GM10266 (cell line): ENCODE data around the gene ABCB11.
"Not testable (repeated sequence)": the region's sequence is repeated elsewhere in the genome, so short reads cannot be mapped to it uniquely, and the experiment has no call there.

Experiments used
- DNase-seq: peaks from one replicate; pipeline ENCODE4 v3.0.0; 2012; ENCODE audit errors: extremely low spot score
- CTCF ChIP-seq: IDR thresholded peaks from 2 replicates; pipeline ENCODE4 v1.5.1; 2012; ENCODE audit warnings: mild to moderate bottlenecking, low read depth; ENCODE audit not compliant: control insufficient read depth, insufficient read depth; ENCODE audit errors: missing control alignments

Gene ABCB11

GRCh38 chr2:169013628-169014026 lies 17.5 kb downstream of the ABCB11 start:
- no peak for TF ChIP-seq CTCF

GRCh38 chr2:169012812-169013627 lies 18.1 kb downstream of the ABCB11 start:
- TF ChIP-seq CTCF: no peak
- DNase-seq: no peak

More at GRCh38 chr2:169013628-169014026, 17.5 kb downstream of the ABCB11 start:
- DNase-seq: no peak

GRCh38 chr2:169012191-169012792 lies 18.8 kb downstream of the ABCB11 start:
- not testable (repeated sequence) for DNase-seq

- no peak for DNase-seq
- TF ChIP-seq CTCF: no peak
Observed at GRCh38 chr2:169011698-169012097, 19.4 kb downstream of the ABCB11 start.

GRCh38 chr2:169010633-169011460 lies 20.3 kb downstream of the ABCB11 start:
- no peak for DNase-seq
- no peak for TF ChIP-seq CTCF

GRCh38 chr2:169009865-169010579 lies 21.1 kb downstream of the ABCB11 start:
- no peak for DNase-seq

More at GRCh38 chr2:169009865-169010579, 21.1 kb downstream of the ABCB11 start:
- TF ChIP-seq CTCF: no peak
